KG1 (cell line): ENCODE results near the gene PCSK5.
"Not testable (repeated sequence)": the region's sequence is repeated elsewhere in the genome, so short reads cannot be mapped to it uniquely, and the experiment has no call there.

Experiments
- DNase-seq: peaks from one replicate; lab custom pipeline; 2025; lab: John Stamatoyannopoulos, UW

The PCSK5 gene

GRCh38 chr9:76007935-76008334, 117.5 kb downstream of the PCSK5 start:
- no peak for DNase-seq

GRCh38 chr9:76013809-76014208, 123.3 kb downstream of the PCSK5 start:
- DNase-seq = no peak

- no peak for DNase-seq
Measured at GRCh38 chr9:76018235-76018634, 127.8 kb downstream of the PCSK5 start.

DNA sequence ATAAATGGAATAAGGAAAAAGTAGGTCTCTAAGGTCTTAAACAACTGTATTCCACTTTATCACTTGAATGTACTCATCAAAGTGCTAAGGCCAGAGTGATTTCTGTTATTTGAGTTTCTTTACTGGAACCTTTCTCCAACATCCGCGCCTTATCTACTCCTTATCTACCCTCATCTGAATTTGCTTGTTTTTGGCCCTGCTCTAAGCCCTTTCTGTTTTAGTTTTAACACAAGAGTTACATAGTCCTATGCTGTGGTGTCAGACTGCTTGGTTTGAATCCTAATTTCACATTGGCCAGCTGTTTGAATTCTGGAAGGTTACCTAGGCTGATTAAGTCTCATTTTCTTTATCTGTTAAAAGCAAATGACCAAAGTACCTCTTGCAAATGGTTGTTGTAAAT, 128.3 kb downstream of the PCSK5 start:
- DNase-seq = no peak

DNA sequence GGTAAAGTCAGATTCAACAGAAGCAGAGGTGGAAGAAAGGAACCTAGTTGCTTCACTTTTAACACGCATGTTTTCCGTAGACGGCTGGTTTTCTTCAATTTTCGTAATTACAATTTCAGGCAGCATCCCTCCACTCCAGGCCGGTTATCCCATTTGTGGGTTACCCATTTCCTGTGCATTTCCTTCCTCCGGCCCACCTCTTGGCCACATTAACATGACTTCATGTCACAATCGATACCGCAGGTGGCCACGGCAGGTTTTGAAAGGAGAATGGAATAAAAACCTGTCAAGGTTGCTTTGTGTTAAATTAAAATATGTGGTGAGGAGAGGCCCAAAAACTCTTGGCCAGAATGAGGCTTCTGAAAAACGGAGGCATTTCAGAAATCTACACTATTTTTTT, 130.2 kb downstream of the PCSK5 start:
- DNase-seq = no peak

GRCh38 chr9:76022317-76022716, 131.8 kb downstream of the PCSK5 start:
- no peak for DNase-seq

DNA sequence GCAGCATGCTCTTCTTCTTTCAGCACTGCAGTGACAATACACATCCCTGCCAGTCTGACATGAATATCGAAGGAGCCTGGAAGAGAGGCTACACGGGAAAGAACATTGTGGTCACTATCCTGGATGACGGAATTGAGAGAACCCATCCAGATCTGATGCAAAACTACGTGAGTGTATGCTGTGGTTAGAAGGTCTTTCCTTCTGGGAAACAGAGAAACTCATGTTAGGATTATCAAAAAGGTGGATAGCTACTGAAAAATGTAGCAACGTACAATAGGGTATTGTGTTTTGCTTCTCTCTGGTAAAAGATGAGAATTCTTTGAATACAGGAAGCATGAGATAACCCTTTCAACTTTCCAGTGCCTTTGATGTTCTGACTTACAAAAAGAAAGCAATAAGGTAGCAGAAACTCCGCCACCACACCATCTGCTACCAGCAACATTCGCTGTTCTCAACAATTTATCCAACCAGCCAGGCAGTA, 133.3 kb downstream of the PCSK5 start:
- no peak for DNase-seq

- no peak for DNase-seq
Measured at GRCh38 chr9:76025286-76025685, 134.8 kb downstream of the PCSK5 start.

- DNase-seq = no peak
Measured at GRCh38 chr9:76026796-76027195, 136.3 kb downstream of the PCSK5 start.

- no peak for DNase-seq
Measured at GRCh38 chr9:76027416-76027815, 136.9 kb downstream of the PCSK5 start.

- DNase-seq = no peak
Measured at GRCh38 chr9:76027861-76028260, 137.4 kb downstream of the PCSK5 start.

DNA sequence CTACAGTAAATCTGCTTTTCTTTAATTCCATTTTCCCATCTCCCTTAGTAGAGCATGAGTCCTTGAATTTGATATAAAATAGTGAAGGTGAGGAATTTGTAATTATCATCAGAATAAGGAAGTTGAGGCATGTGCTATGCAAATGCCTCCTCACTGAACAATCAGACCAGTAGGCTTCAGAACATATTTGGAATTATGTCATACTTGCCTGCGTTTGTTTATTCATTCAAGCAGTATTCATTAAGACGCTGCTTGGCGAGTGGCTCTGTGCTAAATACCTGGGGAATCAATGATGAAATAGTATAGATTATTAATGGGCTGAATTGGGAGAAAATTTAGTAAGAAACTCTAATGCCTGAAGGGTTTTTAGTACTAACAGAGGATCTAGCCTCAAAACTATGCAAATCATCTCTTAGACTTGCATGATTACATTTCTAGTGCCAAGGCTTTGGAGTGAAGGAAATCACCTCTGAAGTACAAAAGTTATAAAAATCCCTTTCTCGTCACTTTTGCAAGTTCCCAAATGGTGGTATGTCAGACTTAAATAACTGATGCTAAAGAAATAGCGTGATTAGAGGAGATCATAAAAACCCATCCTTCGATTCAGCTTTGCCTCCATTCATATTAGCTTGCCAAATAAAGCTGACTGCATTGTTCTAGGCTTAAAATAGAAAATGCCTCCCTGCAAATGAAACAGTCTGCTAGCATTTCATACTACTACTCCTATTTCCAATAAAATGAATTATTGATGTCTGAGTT, 141.7 kb downstream of the PCSK5 start:
- DNase-seq = no peak

GRCh38 chr9:76032797-76033373, 142.4 kb downstream of the PCSK5 start:
- DNase-seq = no peak

DNA sequence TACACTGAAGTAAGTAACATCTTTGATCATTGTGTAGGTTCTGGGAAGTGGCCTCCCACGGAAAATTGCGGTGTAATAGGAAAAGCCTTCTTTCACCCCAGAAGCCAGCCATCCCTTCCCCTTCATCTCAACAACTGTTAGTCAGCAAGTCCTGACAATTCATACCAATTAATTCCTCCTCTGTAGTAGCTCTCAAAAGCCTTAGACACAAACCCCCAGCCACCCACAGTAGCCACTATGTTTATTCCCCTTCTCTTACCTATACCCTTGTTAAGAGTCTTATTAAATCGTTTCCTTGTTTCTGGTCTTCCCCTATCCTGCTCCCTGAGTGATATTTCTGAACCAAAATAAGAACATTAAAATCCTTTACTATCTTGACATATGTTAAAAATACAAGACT, 143.6 kb downstream of the PCSK5 start:
- no peak for DNase-seq

- no peak for DNase-seq
Measured at GRCh38 chr9:76036762-76037161, 146.3 kb downstream of the PCSK5 start.

GRCh38 chr9:76037587-76038225, 147.2 kb downstream of the PCSK5 start:
- no peak for DNase-seq

- DNase-seq = no peak
Measured at GRCh38 chr9:76038431-76038830, 148.0 kb downstream of the PCSK5 start.

DNA sequence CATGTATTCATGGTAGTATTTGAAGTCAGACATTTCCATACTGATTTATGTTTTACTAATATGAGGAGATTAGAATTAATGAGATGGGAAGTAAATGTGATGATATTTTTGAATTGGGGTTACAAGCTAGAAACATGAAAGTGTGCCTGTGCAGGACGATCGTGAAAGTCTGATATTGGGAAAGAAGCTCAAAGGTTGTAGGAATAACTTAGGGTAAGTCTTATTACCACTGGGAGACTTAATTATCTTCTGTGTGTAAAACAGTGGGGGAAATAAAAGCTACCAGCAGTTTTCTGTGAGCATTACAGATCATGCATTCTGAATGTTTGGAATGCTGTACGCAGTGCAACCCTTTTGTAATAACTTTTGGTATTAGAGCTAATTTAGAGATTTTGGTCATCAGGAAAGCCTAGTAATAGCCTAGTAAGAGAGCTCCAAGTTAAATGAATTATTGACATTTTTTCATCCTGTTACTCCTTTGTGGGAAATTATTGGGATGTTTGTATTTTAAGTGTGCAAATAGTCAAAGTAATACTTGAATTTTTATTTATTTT, 153.9 kb downstream of the PCSK5 start:
- no peak for DNase-seq

DNA sequence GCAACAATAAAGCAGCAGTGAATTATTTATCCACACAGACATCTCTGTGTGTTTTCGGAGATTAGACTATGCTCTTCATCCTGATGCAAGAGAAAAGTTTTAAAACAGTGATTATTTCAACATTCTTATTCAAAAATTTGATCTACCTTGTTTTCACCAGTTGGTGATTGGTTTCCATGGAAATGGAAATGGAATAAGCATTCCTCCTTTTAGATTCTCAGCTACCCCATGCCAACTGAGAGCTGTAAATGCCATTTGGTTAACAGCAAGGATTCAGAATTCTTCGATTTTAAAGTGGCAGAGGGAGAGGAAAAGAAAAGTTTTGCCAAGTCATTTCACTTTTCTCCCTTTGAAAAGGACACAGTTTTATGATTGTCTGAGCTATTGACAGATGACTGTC, 154.7 kb downstream of the PCSK5 start:
- no peak for DNase-seq

GRCh38 chr9:76049341-76049740, 158.9 kb downstream of the PCSK5 start:
- DNase-seq = no peak

- DNase-seq = no peak
Measured at GRCh38 chr9:76067696-76068095, 177.2 kb downstream of the PCSK5 start.

DNA sequence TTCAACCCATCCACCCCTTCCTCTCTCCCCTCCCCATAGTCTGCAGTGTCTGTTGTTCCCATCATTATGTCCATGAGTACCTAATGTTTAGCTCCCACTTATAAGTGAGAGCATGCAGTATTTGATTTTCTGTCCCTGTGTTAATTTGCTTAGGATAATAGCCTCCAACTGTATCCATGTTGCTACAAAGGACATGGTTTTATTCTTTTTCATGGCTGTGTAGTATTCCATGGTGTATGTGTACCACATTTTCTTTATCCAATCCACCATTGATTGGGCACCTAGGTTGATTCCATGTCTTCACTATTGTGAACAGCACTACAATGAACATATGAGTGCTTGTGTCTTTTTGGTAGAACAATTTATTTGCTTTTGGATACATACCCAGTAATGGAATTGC, 187.1 kb downstream of the PCSK5 start:
- DNase-seq = no peak

- not testable (repeated sequence) for DNase-seq
Measured at GRCh38 chr9:76081281-76081680, 190.8 kb downstream of the PCSK5 start.
